AG04449 (cell line): ENCODE data around the gene DYNLRB1.
A peak's percentile ranks its signal among the peaks of the same experiment; 100 is the strongest.
"Not testable (repeated sequence)": the region's sequence is repeated elsewhere in the genome, so short reads cannot be mapped to it uniquely, and the experiment has no call there.

Source experiments
- CTCF ChIA-PET: fragments of 350-600 bp; formaldehyde crosslinking; extraction: SDS; loops from one replicate; lab custom pipeline; 2021; ENCODE audit warnings: antibody characterized with exemption; lab: Yijun Ruan, JAX
- POLR2A ChIA-PET: fragments of 400-600, 350-600 bp; formaldehyde crosslinking; extraction: SDS; loops from one replicate; lab custom pipeline; 2020; ENCODE audit warnings: antibody characterized with exemption, inconsistent platforms; lab: Yijun Ruan, JAX
- DNase-seq: peaks from one replicate; pipeline ENCODE4 v3.0.0-alpha.2; 2010; ENCODE audit warnings: low read depth, low spot score
- H3K4me3 ChIP-seq: 2 replicates; pipeline ENCODE4 v1.5.1; 2011; ENCODE audit warnings: low read depth, mild to moderate bottlenecking, control low read depth, low read length
- CTCF ChIP-seq: IDR thresholded peaks from one replicate; pipeline ENCODE4 v1.5.1; 2011; ENCODE audit warnings: mild to moderate bottlenecking, moderate library complexity, low read length, control low read depth, inconsistent platforms; ENCODE audit not compliant: insufficient read depth; ENCODE audit errors: missing control alignments

DYNLRB1 gene

DNA sequence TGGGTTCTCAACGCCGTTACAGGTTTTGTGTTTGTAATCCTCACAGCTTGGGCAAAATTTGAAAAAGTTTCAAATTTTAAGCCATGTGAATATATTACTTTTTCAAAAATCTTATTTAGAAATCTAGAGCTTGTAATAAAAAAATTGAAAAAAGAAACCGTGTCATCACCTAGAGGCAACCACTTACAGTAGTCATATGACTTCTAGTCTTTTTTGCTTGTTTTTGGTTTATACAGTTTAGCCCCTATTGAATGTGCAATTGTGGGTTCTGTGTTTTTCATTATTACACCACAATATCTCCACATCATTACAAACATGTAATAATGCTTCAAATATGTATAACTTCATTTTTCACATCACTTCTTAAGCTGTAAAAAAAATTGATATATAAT lies 888 bp downstream of the DYNLRB1 start:
- ChIA-PET CTCF (interaction anchor here (0.6 to 4.0 kb wide), 7 partner anchors 8 to 326 kb away, joined by 3 to 67 read pairs (median 6); no protein-coding TSS in a partner anchor), POLR2A (interaction anchor here (1.2 to 1.9 kb wide), 3 partner anchors 11 to 154 kb away, joined by 5 to 6 read pairs (median 6); partner anchors contain the start of gene ITCH)
- no peak for TF ChIP-seq CTCF
- DNase-seq: no peak
- peak overlapping the region; percentile 88 for H3K4me3 ChIP-seq

GRCh38 chr20:34518863-34519262 lies 2.6 kb downstream of the DYNLRB1 start:
- H3K4me3 ChIP-seq, POLR2A ChIA-PET, DNase-seq: not testable (repeated sequence)
- CTCF ChIA-PET: interaction anchor here (0.5 kb wide), 1 partner anchor 206 kb away, joined by 4 read pairs; no protein-coding TSS in a partner anchor

DNA sequence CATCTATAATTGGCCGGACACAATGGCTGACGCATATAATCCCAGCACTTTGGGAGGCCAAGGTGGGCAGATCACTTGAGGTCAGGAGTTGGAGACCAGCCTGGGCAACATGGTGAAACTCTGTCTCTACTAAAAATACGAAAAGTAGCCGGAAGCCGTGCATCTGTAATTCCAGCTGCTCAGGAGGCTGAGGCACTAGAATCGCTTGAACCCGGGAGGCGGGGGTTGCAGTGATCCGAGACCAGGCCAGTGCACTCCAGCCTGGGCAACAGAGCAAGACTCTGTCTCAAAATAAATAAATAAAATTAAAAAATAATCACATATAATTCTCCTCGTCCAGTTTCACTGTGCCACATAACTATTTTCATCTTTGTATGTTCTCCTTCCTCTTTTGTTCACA lies 3.6 kb downstream of the DYNLRB1 start:
- DNase-seq, POLR2A ChIA-PET, H3K4me3 ChIP-seq: not testable (repeated sequence)
- CTCF ChIA-PET: interaction anchor here (10.3 kb wide), 1 partner anchor 207 kb away, joined by 99 read pairs; no protein-coding TSS in a partner anchor

- ChIA-PET CTCF (interaction anchor here (0.5 to 10.3 kb wide), 14 partner anchors 11 to 333 kb away, joined by 3 to 99 read pairs (median 3); no protein-coding TSS in a partner anchor), POLR2A (no interaction called here)
- peak; percentile 65 for TF ChIP-seq CTCF
- H3K4me3 ChIP-seq: no peak overlapping the region
- DNase-seq: peak; percentile 29
These were observed 7.0 kb downstream of the DYNLRB1 start for GRCh38 chr20:34522969-34523871.

DNA sequence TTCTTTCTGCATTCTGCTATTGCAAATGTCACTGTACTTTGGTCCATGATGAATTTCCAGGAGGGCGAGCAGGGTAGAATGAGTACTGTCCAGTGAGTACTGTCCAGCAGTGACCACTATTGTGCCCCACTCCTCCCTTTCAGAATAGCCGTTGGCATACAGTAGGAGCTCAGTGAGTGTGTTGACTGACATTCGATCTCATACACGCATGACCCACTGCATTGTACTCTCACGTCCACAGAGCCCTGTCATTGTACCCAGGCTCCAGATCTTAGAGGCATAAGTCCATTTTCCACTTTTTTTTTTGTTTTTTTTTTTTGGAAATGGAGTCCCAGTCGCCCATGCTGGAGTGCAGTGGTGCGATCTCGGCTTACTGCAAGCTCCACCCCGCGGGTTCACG lies 8.2 kb downstream of the DYNLRB1 start:
- ChIA-PET POLR2A (no interaction called here), CTCF (interaction anchor here (0.9 to 10.3 kb wide), 5 partner anchors 12 to 334 kb away, joined by 3 to 99 read pairs (median 3); no protein-coding TSS in a partner anchor)
- TF ChIP-seq CTCF: no peak
- no peak overlapping the region for H3K4me3 ChIP-seq
- no peak for DNase-seq

- ChIA-PET CTCF (interaction anchor here (0.7 to 10.3 kb wide), 7 partner anchors 8 to 335 kb away, joined by 3 to 99 read pairs (median 4); partner anchors contain the start of gene DYNLRB1), POLR2A (interaction anchor here (1.3 to 1.5 kb wide), 2 partner anchors 17 to 213 kb away, joined by 3 to 4 read pairs; no protein-coding TSS in a partner anchor)
- no peak overlapping the region for H3K4me3 ChIP-seq
- no peak for DNase-seq
- TF ChIP-seq CTCF: no peak
These were observed 9.1 kb downstream of the DYNLRB1 start for GRCh38 chr20:34525342-34525708.
